Right renal pelvis (tissue), 4 donors: Measurements from ENCODE around the gene BAZ1B. TPM values are rescaled to one million over a fixed set of nuclear protein-coding genes. Genes with fewer than 3 reads are reported as not detected.
"Not testable (repeated sequence)": the region's sequence is repeated elsewhere in the genome, so short reads cannot be mapped to it uniquely, and the experiment has no call there.

Source experiments
- DNase-seq, 4 donors: peaks; one replicate each; pipeline ENCODE4 v3.0.0-alpha.2; 2013; ENCODE audit warnings: low read depth in 4 of 4, low spot score in 3 of 4, missing footprints in 1 of 4
- polyA plus RNA-seq, 4 donors: library from polyadenylated mRNA; unstranded; fragments of 120-200 nt; gene quantifications; one replicate each; pipeline ENCODE4 v1.2.1, GENCODE V29; 2013; ENCODE audit not compliant: insufficient read length in 4 of 4

BAZ1B gene
- polyA plus RNA-seq, 4 donors, result 69.0 to 78.0 (median 73.6) TPM

DNA sequence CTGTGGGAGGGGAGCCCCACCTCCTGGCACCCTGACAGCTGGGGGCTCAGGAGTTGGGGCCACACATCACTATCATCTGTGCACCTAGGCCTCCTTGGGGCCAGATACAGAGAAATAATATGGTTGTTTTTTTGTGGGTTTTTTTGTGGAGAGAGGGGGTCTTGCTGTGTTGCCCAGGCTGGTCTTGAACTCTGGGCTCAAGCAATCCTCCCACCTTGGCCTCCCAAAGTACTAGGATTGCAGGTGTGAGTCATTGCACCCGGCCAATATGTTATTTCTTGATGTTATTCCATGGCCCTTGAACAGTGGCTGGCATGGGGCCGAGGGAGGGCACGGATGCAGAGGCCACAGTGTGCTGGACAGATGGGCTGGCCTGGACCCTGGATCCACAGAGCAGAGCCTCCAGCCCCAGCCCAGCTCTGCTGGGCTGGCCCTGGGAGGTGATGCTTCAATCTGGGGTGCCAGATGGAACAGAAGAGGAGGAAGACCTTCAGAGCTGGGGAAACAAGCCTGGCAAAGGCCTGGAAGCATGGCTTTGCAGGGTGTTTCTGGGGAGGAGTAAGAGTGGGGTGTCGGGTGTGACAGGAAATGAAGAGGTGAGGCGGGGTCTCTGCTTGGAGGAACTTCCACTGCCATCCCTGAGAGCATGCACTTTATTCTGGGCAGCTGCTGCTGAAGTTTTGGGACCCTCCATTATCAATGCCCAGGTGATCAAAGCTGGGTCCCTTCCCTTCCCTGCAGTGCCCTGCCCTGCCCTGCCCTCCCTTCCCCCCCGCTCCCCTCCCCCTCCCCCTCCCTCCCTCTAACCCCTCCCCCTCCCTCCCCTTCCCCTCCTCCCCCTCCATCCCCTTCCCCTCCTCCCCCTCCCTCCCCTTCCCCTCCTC is 92.2 kb downstream of the BAZ1B start:
- DNase-seq, result no peak

- DNase-seq, result no peak
Measured at GRCh38 chr7:73429215-73429614, 92.9 kb downstream of the BAZ1B start.

DNA sequence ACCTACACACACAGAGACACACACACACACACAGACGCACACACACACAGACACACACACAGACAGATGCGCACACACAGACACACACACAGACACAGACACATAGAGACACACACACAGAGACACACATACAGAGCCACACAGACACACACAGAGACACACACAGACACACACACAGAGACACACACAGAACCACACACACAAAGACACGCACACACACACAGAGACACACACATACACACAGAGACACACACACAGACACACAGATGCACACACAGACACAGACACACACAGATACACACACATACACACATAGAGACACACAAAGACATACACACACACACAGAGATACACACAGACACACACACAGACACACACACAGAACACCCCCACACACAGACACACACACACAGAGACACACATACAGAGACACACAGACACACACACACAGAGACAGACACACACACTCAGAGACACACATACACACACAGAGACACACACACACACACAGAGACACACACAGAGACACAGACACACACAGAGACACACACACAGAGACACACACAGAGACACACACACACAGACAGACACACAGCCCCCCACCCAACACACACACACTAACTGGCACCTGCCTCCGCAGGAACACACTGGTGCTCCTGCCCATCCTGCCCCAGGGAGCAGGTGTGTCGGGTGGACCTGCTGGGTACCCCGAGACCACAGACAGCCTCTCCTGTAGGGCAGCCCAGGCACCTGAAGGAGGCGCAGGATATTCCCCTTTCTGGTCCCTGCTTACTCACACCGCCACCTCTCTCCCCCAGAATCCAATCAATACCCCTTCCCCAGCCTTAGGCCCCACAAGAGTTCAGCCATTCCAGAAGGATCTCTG is 93.9 kb downstream of the BAZ1B start:
- no peak for DNase-seq

DNA sequence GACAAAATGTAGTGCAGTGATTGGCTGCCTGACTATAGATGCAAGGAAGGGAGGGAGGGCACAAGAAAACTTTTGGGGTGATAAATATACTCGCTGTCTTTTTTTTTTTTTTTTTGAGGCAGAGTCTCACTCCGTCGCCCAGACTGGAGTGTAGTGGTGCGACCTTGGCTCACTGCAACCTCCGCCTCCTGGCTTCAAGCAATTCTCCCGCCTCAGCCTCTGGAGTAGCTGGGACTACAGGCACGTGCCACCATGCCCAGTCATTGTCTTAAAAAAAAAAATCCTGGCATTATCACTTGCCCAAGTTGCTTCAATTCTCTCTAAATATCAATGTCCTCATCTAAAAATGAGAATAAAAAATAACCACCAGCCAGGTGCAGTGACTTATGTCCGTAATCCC is 96.1 kb downstream of the BAZ1B start:
- no peak for DNase-seq

DNA sequence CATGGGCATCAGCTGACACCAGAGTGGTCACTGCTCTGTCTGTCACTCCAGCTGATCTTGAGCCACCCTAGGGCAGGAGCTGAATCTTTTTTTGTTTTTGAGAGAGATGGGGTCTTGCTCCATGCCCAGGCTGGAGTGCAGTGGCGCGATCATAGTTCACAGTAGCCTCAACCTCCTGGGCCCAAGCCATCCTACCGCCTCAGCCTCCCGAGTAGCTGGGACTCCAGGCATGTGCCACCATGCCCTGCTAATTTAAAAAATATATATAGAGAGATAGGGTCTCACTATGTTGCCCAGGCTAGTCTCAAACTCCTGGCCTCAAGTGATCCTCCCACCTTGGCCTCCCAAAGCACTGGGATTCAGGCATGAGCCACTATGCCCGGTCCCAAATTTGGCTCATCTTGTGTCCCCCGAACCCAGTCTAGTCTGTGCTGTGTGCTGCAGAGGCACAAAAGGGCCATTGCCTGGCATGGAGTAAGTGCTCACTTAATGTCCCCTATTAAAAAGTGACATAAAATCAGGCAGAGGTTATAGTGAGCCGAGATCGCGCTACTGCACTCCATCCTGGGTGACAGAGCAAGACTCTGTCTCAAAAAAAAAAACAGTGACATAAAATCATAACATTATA is 96.6 kb downstream of the BAZ1B start:
- no peak for DNase-seq

DNA sequence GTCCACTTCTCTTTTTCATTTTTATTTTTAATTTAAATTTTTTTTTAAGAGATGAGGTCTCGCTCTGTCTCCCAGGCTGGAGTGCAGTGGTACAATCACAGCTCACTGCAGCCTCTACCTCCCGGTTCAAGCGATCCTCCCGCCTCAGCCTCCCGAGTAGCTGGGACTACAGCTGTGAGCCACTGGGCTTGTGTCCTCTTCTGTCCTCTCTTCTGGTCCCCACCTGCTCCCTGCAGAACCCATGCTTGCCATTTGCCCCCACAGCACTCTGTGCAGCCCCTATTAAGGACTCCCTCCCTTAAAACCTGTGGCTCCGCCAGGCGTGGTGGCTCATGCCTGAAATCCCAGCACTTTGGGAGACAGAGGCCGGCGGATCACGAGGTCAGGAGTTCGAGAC is 97.6 kb downstream of the BAZ1B start:
- no peak for DNase-seq

- no peak for DNase-seq
Measured at GRCh38 chr7:73423519-73424488, 98.3 kb downstream of the BAZ1B start.

DNA sequence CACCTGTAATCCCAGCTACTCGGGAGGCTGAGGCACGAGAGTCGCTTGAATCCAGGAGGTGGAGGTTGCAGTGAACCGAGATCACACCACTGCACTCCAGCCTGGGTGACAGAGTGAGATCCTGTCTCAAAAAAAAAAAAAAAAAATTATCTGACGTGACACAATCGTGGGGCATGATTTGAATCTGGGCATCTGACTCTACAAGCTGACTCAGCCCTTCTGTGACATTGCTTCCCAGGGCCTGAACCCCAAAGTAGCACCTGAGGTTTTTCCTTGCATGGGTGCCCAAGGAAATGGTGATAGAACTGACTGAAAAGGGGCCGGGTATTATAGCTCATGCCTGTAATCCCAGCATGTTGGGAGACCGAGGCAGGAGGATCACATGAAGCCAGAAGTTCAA is 101.5 kb downstream of the BAZ1B start:
- not testable (repeated sequence) for DNase-seq

GRCh38 chr7:73420016-73420415 is 102.1 kb downstream of the BAZ1B start:
- not testable (repeated sequence) for DNase-seq

GRCh38 chr7:73418113-73418703 is 103.9 kb downstream of the BAZ1B start:
- no peak for DNase-seq

GRCh38 chr7:73410541-73411131 is 111.5 kb downstream of the BAZ1B start:
- not testable (repeated sequence) for DNase-seq

GRCh38 chr7:73404860-73405259 is 117.2 kb downstream of the BAZ1B start:
- DNase-seq, result not testable (repeated sequence)

- peak in 3 of 4 donors; percentile 51 to 64 (median 58) for DNase-seq
Measured at GRCh38 chr7:73399185-73400050, 122.7 kb downstream of the BAZ1B start.

DNA sequence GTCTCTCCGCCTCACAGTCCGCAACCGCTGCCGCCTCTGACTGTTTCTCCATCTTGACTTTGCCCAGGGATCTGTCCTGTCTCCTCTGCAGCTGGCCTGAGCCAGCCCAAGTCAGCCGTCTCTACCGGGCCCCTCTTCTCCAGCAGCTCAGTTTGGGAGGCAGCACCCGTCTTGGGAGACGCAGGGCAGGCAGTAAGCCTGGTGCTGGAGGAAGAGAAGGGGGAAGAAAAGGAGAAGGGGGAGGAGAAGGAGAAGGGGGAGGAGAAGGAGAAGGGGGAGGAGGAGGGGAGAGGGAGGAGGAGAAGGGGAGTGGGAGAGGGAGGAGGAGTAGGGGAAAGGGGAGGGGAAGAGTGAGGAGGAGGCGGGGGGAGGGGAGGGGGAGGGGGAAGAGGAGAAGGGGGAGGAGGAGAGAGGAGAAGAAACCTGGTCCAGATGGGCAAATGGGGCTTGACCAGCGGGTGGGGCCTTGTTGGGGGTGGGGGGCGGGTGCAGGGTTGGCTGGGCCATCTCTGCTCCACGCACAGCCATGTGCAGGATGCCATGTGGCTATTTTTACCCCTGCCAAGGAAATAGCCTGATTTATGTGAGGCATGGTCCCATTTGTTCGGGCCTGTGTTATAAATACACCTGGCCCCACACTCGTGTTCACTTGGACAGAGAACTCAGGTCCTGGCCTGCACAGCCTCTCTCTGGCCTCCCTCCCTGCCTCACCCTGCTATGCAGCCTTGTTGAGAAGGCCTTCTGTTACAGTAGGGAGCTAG is 124.4 kb downstream of the BAZ1B start:
- DNase-seq, result peak in 2 of 4 donors; percentile 47 to 51

GRCh38 chr7:73395538-73396503 is 126.3 kb downstream of the BAZ1B start:
- DNase-seq, result no peak

DNA sequence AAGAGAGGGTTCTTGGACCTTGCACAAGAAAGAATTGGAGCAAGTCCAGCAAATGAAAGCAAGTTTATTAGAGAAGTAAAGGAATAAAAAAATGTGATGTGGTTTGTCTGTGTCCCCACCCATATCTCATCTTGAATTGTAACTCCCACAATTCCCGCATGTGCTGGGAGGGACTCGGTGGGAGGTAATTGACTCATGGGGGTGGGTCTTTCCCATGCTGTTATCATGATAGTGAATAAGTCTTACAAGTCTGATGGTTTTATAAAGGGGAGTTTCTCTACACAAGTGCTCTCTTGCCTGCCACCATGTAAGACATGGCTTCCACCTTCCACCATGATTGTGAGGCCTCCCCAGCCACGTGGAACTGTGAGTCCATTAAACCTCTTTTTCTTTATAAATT is 127.7 kb downstream of the BAZ1B start:
- no peak for DNase-seq
